HFF-Myc (cell line): ENCODE measurements around the gene EPB41L2.

ENCODE experiments used
- DNase-seq: peaks from one replicate; pipeline ENCODE4 v3.0.0-alpha.2; 2011; ENCODE audit warnings: low read depth; ENCODE audit errors: extremely low read depth
- H3K4me3 ChIP-seq: replicated peaks from 2 replicates; pipeline ENCODE4 v1.5.1; 2011; ENCODE audit warnings: low read depth, mild to moderate bottlenecking, control low read depth, low read length
- TF ChIP-seq, protein P1 (sequence below): IDR thresholded peaks from 2 replicates; pipeline ENCODE4 v1.5.1; 2012; ENCODE audit warnings: mild to moderate bottlenecking, low read depth, low read length, control low read depth; ENCODE audit errors: missing control alignments

EPB41L2 gene

DNA sequence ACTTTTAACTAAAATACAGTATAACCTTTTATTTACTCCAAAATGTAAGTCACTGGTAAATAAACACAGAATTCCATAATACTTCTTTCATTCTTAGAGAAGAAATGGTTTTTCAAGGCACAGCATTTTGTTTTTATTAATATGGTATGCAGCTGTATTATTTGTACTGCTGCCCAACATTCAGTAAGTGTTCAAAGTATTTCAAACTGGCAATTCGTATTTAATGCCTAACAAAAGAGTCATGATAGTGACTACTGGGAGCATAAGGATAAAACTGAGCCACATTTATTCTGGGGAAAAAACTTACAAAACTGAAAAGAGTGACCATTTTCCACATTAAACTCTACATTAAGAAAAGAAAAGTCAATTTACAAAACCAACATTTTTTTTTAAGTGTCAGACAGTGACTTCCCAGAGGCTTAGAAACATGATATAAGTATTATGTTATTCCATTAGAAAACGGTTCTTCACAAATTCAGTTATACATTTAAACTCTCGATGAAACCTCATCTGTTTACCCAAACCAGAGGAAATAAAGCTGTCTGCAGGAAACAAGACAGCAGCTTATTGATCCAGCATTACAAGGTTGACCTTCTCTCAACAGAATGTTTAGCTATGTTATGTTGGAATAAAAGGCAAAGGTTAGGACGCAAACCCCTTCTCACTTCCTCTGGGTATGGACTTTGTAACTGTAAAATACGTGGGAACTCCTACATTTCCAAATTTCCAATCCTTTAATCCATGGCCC, 24.3 kb downstream of the EPB41L2 start:
- H3K4me3 ChIP-seq: no peak overlapping the region
- DNase-seq: no peak
- TF ChIP-seq, protein P1, sequence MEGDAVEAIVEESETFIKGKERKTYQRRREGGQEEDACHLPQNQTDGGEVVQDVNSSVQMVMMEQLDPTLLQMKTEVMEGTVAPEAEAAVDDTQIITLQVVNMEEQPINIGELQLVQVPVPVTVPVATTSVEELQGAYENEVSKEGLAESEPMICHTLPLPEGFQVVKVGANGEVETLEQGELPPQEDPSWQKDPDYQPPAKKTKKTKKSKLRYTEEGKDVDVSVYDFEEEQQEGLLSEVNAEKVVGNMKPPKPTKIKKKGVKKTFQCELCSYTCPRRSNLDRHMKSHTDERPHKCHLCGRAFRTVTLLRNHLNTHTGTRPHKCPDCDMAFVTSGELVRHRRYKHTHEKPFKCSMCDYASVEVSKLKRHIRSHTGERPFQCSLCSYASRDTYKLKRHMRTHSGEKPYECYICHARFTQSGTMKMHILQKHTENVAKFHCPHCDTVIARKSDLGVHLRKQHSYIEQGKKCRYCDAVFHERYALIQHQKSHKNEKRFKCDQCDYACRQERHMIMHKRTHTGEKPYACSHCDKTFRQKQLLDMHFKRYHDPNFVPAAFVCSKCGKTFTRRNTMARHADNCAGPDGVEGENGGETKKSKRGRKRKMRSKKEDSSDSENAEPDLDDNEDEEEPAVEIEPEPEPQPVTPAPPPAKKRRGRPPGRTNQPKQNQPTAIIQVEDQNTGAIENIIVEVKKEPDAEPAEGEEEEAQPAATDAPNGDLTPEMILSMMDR: no peak

DNA sequence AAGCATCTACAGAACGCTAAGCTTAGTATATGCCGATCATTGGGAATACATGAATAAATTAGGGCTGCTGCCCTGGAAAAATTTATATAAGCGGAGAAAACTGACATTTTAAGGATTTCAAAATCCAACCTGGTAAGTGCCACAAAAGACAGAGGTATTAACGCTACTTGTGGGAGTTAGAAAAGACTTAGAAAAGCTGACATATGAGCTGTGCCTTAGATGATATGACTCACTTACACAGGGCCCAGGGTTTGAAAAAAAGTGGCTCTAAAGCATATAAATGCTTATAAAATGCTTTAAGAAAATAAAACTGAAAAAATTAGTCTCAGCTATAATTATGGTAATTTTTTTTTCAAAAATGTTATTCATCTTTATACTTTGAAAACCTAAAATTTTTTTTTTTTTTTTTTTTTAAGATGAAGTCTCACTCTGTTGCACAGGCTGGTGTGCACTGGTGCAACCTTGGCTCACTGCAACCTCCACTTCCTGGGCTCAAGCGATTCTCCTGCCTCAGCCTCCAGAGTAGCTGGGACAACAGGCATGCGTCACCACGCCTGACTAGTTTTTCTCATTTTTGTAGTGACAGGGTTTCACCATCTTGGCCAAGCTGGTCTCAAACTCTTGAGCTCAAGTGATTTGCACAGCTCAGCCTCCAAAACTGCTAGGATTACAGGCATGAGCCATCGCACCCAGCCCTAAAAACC, 25.7 kb downstream of the EPB41L2 start:
- TF ChIP-seq, protein P1: no peak
- DNase-seq: no peak
- H3K4me3 ChIP-seq: no peak overlapping the region

DNA sequence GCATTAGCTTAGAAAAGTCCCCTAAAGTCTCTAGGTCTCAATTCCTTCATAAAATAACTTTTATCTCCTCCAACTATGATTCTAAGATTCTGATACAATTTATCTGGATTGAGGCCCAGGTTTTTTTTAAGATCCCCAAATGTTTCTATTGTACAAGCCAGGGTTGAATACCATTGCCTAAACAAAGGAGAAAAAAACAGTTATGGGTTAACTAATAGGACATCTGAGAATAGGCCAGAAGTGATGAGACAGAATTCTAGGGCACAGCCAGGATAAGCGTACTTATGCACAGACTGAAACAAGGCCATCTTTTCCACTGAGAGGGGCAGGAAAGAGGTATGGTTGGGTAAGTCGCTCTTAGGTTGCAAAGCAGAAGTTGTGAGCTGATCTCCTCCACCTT, 26.4 kb downstream of the EPB41L2 start:
- no peak overlapping the region for H3K4me3 ChIP-seq
- TF ChIP-seq, protein P1: no peak
- no peak for DNase-seq

DNA sequence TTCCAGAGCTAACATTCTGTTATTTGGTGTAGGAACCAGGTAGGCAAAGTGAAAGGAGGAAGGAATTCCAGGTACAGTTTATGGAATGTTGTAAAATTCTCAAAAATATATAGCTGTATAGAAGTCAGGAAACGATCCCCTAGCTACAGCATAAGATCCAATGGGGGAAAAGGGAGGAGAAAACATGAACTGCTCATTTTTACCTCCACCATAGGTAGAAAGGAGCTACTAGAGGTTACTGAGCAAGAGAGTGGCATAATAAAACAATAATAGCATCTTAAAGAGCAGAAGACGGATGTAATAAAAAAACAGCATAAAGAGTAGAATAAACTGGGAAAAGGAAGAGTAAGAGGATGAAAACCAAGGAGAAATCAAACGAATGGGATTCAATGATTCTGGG, 26.9 kb downstream of the EPB41L2 start:
- TF ChIP-seq, protein P1: no peak
- H3K4me3 ChIP-seq: no peak overlapping the region
- no peak for DNase-seq

DNA sequence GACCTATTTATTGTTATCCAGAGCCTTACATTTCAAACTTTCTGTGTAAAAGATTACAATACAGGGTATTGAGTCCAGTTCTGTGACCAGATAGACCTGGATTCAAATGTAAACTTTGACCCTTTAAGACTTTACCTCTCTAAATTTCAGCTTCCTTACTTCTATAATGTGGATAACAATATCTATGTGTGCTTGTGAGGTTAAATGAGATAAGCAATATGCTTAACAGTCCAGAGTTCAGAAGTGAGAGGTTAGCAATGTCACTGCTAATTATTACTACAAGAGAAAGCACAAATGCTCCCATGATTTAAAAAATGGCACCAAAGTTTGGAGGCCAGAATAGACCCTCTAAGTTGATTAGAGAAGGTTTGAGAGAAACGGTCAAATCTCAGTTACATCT, 27.5 kb downstream of the EPB41L2 start:
- no peak overlapping the region for H3K4me3 ChIP-seq
- DNase-seq: no peak
- TF ChIP-seq, protein P1: no peak

DNA sequence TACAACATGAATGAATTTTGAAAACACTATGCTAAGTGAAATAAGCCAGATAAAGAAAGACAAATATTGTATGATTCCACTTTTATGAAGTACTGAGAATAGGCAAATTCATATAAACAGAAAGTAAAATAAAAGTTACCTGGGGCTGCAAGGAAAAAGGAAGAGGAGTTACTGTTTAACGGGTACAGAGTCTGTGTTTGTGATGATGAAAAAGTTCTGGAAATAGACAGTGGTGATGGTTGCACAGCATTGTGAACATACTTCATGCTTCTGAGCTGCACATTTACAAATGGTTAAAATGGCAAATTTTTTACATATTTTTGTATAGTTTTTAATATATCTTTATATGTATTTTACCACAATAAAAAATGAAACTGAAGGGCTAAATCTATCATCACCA, 29.4 kb downstream of the EPB41L2 start:
- no peak overlapping the region for H3K4me3 ChIP-seq
- DNase-seq: no peak
- TF ChIP-seq, protein P1: no peak
